IPS DF 4.7 (cell line): Measurements from ENCODE around the gene BUD13.

Source experiments
- DNase-seq: peaks from one replicate; pipeline ENCODE4 v3.0.0-alpha.2; 2013; ENCODE audit warnings: low spot score; ENCODE audit errors: extremely low read depth

Gene BUD13

DNA sequence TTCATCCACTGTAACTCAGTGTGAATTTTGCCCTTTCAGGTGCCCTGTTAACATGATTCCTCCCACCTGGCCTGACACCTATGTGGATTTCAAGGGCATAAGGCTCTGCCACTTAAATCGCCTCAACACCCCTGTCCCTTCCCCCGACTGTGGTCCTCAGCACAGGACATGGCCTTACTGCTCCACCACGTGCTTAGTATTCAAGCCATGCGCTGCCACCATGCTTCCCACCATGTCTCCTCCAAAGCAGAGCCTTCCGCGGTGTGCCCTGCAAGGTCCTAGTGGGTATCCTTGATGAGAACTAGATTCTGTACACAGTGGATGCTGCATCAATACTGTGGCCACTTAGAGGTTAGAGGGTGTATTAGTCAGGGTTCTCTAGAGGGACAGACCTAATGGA lies 51.9 kb downstream of the BUD13 start:
- no peak for DNase-seq

DNA sequence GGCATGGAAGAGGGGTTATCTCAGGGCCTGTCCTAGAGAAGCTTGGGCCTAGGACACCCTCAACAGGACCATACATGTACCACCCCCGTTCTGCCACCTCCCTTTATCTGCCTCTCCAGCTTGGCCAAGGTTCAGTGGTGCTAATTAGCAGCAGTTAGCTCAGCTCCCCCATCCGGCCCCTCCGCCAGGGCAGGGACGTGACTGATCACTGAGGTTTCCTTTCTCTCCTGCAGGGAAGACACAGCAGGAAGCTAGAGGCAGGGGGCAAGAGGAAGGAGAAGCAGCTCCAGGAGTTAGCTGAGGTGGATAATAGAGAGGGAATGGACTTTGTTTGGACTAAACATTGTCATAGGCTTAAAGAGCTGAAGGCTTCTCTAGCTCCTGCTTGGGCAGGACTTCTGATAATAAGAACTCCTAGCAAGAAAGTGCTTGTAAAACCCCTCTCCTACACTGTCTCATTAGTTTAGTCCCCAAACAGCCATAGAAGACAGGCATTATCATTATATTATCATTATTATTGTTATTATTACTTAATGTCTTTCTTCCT lies 53.8 kb downstream of the BUD13 start:
- DNase-seq, result no peak

DNA sequence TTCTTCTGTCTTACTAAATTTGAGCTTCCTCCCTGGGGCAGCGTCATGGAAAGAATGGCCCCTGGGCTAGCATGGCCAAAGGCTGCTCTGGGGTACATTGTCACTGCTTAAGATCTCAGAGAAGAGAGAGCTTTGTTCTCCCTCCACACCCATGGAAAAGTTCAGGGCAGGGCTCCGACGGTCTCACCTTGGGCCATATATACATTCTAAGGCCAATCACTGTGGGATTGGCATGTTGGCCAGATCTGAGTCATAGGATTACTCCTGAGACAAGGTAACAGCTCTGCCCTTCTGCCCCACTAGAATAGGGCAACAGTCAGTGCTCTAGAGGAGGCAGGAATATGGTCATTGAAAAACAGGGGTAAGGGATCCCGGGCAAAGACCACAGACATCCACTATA lies 56.2 kb downstream of the BUD13 start:
- DNase-seq, result no peak

DNA sequence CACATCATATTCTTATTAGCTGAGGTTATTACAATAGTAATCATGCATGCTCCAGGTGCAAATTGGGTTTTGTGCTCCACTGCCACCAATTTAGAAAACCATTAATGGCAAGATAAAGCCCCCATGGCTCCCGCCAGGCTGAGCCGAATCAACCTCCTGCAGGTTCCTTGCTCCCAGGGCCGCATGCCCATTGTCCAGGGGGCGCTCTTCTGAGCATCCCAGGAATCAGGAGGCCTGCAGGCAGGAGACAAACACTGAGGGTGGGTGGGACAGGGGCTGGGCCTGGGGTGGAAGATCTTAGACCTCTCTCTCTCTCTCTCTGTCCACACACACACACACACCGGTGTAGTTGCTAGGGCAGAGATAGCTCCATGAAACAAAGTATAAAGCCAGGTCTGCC lies 57.4 kb downstream of the BUD13 start:
- no peak for DNase-seq

DNA sequence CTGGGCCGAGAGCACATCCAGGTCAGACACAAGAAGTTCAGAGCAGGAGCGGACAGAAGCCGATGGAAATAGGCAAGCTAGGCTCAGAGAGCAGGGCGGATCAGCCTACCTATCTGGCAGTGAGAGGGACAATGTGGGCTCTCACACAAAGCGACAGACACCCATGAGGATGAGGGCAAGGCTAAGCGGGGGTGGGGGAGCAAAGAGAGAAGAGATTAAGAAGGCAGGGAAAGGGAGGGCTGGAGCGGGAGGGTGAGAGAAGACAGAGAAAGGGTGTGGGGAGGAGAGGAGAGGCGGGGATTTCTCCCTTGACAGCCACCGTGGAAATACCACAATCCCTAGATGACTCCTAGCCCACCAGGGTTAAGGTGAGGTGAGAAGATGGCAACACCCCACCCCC lies 57.9 kb downstream of the BUD13 start:
- no peak for DNase-seq

DNA sequence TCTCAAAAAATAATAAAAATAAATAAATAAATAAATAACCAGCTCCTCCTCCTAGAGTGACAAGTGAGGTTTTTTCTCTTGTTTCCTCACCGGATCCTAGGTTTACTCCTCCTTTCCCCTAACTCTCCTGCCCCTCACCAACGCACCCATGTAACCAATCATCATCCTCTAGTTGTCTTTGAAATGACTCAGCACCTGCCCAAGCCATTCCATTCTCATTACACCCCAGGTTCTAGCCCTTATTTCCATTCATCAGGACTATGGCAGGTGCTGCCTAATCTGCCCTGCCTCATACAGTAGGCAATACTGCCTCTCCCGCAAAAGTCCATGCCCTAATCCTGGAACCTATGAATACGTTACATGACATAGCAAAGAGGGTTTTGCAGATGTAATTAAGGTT lies 60.4 kb downstream of the BUD13 start:
- no peak for DNase-seq

DNA sequence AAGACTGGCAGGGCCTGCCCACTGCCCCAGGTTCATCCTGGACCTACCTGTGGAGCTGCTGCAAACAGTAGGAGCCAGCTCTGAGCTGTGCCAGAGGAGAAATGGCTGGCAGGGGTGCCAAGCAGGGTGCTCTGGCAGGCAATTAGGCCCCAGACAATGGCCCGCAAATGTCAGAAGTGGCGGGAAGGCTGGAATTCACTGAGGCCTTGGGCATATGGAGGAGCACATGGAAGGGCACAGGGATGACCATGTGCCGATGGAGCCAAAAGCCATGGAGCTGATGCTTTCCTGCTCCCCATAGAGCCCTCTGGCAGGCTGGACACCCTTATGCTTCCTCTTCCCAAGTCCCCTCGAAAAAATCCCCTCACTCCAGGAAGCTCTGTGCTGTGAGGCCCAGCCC lies 62.0 kb downstream of the BUD13 start:
- DNase-seq, result no peak

DNA sequence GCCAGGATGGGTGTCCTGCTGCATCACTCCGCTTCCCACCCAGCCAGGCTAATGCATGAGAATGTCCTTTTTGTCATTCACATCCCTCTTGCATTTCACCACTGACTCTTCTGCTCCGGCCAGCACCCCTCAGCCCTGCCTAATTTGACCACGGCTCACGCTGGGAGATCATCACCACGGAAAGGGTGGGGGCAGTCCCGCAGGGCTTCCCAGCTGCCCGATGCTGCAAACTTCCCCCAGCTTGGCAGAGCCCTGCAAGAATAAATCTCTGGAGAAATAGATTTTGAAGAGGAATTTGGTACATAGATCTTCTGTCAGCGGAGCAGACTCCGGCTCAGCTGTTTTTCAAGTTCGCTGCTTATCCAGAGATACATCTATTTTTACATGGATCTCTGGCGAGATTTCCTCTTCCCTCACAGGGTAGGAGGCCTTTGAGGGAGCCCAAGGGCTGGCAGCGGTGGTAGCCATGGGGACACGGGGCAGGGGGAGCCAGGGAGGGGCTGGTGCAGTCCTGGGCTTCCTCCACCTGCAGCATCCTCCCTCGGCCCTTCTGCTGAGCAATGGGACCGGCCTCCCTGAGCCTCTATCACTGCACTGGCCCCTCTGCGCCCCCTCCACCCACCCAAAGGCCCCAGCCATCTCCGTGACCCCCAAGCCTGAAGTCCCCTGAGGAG lies 62.6 kb downstream of the BUD13 start:
- DNase-seq, result no peak

DNA sequence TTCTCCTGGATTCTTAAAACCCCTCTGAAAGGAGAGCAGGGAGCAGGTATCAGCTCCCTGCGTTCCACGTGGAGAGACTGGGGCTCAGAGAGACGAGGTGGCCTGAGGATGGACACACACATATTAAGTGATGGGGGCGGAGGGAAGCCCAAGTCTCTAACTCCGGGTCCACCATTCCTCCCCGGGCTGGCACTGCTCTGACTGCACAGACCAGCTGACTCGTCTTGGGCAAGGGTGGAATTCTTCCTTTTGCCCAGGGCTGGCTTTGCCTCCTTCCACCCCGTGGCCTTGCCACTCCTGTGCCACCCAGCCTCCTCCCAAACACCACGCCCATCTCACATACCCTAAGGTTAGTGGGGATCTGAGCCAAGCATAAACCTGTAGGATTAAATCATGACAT lies 65.0 kb downstream of the BUD13 start:
- no peak for DNase-seq

DNA sequence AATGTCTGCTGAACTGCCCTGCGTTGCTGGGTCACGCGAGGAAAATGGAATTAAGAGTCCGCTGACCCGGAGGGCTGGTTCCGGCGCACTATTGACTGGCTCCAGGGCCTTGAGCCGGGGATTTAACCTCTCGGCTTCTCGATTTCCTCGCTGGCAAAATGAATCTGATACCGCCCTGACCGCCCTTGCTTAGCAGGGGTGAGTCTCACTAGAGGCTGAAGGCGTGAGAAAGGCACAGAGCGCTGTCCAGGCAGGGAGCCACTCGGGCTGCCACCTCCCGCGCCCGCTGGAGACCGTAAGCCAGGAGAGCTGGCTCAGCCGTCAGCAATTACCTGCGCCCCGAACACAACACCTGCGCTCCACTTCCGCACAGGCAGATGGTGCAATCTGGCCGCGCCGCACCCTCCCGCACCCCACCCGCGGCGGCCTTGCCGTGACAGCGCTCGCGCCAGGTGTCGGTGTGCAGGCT lies 65.6 kb downstream of the BUD13 start:
- DNase-seq, result no peak

DNA sequence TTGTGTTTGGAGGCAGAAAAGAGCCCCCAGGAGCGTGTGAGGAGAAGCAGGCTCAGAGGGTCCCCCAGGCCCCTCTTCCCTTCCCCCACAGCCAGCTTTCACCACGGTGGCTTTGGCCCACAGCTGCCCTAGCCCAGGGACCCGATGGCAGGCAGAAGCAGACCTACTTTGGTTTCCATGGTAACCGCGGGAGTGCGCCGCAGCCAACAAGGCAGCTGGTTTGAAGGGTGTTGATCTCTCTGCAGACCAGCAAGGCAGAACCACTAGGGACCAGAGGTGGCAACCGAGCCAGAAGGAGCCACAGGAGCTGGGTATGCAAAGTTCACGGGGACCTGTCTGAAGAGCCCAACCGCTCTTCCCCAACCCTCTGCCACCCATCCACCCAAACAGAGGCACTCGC lies 69.4 kb downstream of the BUD13 start:
- no peak for DNase-seq

DNA sequence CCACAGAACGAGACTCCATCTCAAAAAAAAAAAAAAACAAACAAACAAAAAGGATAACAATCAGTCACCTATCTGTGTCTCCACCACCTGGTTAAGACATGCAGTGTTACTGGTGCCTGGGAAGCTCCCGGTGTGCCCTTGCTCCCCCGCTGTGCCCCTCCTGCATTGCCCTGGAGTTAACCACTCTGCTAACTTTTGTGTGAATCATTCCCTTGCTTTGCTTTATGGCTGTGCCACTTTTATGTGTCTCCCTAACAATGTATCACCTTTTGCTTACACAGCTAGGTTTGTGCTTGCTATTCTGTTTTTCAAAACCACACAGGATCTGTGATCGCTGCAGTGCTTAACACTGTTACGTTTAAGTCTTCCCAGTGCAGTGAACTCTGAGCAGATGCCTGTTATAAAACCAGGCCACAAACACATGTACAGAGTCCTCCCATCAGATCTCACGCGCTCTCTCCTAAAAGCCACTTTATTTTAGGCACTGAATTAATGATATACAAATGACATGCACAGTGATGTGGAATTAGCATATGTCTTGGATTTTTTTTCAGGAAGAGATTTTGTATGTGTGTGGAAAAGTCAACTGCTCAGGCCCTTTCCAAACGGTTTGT lies 69.9 kb downstream of the BUD13 start:
- DNase-seq, result no peak

DNA sequence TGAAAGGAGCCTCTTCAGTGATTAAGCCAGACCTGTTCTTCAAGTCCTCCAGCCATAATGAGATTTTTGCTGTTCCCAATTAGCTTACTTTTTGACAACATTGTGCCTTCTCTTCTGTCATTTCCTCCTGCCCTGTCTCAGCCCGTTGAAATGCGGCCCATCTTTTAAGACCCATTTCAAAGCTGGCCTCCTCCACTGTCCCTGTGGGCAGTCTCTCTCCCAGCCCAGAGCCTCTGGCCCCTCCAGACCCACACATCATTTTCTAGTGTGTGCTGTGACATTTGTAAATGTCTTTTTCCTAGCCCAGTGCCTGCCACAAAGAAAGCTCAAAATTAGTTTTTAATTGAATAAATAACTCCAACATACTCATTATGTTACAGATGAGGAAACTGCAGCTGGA lies 70.9 kb downstream of the BUD13 start:
- DNase-seq, result no peak

DNA sequence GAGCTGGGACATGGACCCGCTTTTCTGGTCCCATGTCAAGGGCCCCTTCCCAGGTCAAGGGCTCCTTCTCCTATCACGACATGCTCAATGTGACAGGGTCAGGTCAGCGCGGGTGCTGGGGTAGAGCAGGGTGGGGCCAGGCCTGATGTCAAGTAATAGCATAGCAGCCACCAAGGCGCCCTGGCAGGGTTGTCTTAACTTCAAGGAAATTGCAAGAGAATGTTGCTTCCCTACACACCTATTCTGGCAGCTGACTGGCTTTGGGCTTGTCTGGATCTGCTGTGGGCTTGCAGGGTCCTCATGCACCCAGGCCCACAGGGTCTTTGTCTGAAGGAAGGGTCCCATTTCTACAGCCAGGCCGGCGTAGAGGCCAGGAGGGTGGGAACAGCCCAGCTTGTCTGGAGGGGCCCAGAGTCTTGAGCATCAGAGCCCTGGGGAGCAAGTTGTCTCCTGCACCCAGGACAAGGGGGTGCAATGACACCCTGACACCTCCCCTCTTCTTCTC lies 71.4 kb downstream of the BUD13 start:
- DNase-seq, result no peak

DNA sequence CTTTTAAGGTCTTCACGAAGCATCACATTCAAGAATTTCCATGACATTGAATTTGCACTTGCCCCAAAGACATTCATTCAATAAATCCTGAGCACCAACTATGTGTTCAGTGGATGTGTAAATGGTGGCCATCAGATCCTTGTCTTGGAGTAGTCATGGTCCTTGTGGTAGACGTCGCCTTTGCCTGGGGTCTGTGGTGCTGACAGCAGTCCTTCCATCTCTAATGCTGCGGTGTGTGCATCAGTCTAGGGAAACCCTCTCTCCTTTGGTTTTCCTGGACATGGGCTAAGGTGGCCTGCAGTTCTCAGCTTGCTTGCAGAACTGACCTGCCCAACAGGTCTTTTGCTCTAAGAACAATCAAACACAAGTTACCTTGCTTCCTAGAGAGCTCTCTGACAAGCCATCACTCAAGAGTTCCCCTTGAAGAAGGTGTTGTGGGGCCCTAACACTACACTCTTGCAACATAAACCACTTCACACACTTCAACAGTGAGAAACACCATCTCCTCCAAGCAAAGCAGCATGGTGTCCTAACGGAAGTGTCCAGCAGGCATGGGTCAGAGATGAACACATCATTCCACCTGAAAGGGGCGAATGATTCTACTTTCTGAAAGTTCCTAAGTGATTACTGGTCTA lies 72.1 kb downstream of the BUD13 start:
- no peak for DNase-seq
